Peyer's patch (tissue), 4 donors: Measurements from ENCODE around the gene PRKCH.

ENCODE experiments used
- CTCF ChIP-seq, 6 experiments: fragments of 450-650 bp in 4 of 6; fragments of 200-600 bp in 2 of 6; sonication (generic) in 1 of 6; IDR thresholded peaks; one replicate each; pipeline ENCODE4 v1.5.1; 2017 to 2019; ENCODE audit warnings: antibody characterized with exemption in 6 of 6, mild to moderate bottlenecking in 3 of 6, moderate library complexity in 1 of 6
- POLR2A ChIP-seq, 2 donors: fragments of 450-650 bp; IDR thresholded peaks; one replicate each; pipeline ENCODE4 v1.5.1; 2017; ENCODE audit warnings: antibody characterized with exemption in 2 of 2, mild to moderate bottlenecking in 2 of 2, moderate library complexity in 2 of 2

GRCh38 chr14:61461808-61462275, 140.5 kb downstream of the PRKCH start:
- TF ChIP-seq CTCF (IDR thresholded peaks at IDR 0.05) (peak; percentile 71 to 98 (median 90)), POLR2A (IDR thresholded peaks at IDR 0.05) (no peak)
